Iris pigment epithelial cell (primary cell): ENCODE data around the gene AHDC1.
"Not testable (repeated sequence)": the region's sequence is repeated elsewhere in the genome, so short reads cannot be mapped to it uniquely, and the experiment has no call there.

ENCODE experiments used
- DNase-seq: peaks from one replicate; pipeline ENCODE4 v3.0.0-alpha.2; 2011; ENCODE audit warnings: low read depth

The AHDC1 gene

DNA sequence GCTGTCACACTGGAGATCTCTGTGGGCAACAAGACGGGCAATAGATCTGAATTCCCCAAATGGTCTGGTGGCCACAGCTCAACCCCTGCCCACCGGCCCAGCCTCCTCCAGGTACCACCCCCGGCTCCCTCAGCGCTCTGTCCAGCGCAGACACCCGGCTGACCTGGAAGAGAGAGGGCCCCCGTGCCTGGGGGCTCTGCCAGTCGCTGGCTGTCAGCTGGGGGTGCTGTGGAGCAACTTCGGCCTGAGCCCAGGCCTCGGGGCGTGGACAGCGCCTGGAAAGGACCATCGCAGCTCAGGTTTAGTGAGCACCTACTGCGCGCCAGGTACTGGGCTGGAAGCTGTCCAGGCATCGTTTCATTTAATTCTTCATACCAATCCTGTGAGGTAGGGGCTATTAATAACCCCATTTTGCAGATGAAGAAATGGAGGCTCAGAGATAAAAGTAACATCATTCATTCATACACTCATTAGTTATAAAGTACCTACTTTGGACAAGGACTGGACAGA lies 51.0 kb downstream of the AHDC1 start:
- DNase-seq: no peak

DNA sequence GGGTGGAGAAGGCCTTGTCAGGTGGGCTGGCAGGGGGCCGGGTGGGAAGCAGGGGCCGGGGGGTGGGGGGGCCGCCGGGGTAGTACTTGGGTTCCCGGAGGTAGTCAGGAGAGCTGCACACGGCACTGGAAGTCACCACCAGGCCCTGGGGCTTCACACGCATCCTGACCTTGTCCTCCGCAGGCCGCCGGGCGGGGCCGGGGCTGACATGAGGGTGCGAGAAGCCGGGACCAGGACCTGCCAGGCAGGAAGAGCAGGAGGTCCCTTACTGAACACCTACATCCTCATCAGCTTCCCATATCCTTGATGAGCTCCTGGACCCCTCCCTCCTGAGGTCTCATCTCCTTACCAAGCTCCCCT lies 52.0 kb downstream of the AHDC1 start:
- DNase-seq: no peak

DNA sequence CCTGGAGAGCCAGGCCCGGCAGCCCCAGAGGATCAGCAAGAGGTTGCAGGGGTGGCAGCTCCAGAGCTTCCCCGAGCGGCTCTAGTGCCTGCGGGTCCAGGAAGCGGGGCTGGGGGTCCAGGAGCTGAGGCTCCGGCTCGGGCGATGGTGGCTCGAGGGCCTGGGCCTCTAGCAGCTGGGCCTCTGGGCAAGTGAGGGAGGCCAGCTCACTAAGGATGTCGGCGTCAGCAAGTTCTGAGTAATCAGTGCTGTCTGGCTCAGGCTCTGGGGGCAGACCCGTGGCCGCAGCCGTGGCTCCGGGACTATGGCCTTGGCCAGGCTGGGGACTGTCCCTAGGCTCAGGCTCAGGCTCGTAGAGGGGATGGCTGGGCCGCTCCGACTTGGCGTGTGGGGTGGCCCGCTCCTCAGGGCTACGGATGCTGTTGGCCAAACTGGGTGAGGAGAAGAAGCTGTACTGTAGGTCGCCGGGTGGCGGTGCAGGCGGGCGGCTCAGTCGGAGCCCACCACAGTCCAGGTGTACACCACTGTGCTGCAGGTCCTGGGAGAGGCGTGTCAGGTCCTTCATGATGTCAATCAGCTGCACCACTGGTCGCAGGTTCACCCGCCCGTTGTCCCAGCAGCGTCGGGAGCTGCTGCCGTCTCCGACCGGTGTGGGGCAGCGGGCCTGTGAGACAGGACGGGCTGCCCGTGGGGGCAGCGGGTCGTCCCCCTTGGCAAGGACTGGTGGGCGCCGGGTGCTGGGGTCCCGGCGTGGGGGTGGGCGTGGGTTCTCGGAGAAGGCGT lies 52.6 kb downstream of the AHDC1 start:
- no peak for DNase-seq

DNA sequence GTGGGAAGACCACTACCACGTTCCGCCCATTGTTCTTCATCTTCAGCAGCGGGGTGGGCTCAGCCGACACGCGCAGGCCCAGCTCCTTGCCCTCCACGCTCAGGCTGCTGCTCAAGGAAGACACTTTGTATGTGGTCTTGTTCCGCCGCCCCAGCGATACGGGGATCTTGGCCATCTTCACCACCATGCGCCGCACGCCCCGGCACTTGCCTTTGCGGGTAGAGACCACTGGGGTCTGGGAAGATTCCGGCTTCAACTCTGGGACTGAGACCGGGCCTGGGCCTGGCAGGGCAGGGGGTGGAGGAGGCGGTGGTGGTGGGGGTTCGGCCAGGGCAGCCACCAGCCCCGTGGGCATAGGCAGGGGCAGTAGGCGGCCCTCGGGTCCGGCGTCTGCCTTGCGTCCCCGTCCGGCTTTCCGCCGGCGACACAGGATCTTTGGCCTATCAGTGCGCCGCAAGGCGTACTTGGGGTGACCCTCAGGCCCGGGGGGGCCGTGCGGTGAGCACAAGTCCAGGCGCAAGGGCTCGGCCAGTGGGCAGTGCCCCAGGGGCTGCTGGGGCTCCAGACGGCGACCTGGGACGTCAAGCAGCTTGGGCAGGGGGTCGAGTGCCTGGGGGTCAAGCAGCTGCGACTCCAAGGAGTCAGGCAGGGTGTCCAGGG lies 53.3 kb downstream of the AHDC1 start:
- no peak for DNase-seq

DNA sequence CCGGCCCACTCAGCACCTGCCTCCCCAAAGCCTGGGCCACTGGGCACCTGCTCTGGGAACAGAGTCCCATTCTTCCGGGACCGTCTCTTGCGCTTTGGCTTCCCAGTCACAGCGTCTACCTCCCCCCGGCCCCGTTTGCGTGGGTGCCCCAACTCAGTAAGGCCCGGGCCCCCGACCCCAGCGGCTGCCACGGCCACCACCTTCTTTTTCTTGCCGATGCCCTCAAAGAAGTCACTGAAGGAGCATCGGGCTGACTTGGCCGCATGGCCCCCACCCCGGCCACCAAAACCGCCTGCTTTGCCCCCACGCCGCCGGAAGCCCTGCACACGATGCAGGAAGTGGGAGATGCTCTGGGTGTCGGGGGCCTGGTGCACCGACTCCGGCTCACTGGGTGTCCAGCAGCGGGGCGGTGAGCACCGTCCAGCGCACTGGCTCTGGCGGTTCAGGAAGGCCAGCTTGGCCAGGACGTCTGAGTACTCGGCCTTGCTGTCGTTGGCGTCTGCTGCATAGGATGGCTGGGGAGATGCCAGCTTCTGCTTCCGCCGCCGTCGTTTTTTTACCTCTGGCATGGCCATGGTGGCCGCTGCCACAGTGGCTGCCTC lies 54.0 kb downstream of the AHDC1 start:
- no peak for DNase-seq

DNA sequence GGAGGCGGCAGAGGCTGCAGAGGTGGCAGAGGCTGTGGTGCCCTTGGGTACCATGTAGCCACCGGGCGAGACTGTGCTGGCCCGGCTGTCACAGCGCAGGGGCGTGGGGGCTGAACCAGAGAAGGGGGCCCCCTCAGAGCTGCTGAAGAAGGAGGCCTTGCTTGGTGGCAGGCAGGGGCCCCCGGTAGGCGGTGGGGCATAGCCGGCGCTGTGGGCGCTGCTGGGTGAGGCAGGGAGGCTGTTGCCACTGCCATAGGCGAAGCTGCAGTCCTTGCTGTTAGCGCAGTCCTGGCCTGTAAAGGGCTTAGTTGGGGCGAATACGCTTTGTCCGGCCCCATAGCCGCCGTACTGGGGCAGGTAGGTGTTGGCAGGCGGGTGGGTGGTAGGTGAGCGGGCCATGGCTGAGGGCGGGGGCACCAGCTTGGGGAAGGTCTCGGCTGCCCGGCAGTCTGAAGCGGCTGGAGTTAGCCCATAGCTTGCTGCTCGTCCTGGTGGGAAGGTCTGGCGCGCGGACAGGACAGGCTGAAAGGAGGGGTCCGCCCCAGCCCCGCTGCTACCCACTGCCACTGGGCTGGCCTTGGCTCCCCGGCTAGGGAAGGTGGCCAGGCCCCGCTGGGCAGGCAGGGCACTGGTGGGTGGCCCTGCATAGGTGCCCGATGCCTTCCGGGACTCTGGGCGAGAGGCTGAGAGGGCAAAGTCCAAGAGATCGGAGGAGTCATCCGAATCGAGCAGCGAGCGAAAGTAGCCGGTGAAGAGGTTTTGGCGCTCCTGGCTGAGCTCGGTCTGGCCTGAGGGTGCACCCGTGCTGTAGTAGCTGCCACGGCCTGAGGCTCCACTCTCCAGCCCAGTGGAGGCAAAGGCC lies 54.9 kb downstream of the AHDC1 start:
- no peak for DNase-seq

DNA sequence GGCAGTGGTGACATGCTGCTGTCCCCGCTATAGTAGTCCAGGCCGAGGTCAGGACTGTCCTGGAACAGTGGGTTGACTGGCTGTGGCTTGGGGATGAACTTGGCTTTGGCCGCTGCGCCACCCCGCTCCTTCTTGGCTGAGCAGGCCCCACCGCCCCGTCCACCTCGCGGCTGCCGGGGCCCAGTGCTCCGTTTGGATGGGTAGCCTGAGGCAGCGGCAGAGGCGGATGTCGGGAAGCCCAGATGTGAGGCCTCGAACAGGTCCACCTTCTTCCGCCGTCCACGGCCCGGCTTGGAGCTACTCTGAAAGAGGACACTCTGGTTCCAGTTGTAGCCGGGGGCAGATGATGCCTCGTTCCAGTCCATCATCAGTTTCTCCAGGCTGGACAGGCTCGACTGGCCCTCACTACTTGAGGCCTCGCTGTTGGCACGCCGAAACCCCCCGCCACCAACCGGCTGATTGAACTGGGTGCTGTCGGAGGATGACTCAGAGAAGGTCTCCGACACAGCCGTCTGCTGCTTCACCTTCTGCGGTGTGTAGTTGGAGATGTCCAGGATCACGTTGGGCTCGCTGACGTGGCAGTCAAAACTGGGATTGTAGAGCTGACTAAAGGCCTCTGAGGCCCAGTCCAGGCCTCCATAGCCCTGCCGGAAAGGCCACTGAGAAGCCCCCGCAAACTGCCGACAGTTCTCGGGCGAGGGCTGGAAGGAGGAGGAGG lies 55.6 kb downstream of the AHDC1 start:
- DNase-seq: no peak

DNA sequence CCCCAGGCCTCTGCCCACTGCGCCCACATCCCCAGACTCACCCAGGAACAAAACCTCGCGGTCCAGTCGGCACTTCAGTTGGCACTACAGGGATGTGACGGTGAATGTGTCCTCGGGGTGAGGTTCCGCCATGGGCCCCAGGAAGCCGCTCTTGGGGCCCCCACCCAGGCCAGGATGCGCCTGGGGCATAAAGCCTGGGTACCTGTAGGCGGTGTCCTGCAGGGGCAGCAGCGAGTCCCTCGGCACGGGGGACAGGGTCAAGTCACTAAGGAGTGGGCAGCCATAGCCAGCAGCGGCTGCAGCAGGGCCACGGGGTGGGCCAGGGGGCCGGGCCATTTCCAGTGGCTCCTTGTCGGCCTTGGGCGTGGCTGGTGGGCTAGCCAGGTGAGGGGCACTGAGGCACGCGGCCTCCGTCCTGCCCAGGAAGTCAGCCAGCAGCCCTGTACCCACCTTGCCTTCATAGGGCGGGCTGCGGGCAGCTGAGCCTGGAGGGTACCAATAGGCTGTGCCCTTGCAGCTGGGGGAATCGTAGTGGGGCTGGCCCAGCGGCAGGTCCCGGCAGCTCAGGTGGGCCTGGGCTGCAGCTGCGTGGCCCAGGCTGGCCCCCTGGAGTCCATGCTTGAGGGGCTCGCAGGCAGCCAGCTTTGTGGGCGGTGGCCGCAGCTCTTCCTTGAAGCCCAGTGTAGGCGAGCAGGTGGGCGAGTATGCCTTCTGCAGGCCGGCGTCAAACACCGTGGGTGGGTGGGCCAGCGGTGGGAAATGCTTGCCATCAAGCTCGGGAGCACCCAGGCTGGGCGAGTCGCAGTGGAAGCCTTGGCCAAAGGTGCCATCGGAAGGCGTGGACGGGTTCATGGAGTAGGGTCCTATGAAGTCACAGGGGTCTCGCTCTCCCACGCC lies 56.5 kb downstream of the AHDC1 start:
- DNase-seq: no peak

DNA sequence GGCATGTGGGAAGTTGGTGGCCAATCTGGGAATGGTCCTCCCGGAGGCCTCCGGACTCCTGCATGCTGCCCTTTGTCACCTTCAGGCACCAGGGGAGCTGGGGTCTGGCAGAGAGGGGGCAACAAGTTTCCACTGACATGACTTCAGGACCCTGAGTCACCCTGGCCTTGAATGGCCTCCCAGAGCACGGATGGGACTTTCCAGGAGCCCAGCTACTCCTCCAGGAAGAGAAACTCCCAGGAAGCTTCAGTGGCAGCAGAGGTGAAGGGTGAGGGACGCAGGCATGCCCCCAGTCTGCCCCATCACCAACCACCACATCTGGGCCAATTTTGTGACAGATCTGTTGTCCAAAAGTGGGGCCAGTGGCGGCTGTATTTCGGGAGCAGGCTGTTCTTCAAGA lies 58.1 kb downstream of the AHDC1 start:
- no peak for DNase-seq

DNA sequence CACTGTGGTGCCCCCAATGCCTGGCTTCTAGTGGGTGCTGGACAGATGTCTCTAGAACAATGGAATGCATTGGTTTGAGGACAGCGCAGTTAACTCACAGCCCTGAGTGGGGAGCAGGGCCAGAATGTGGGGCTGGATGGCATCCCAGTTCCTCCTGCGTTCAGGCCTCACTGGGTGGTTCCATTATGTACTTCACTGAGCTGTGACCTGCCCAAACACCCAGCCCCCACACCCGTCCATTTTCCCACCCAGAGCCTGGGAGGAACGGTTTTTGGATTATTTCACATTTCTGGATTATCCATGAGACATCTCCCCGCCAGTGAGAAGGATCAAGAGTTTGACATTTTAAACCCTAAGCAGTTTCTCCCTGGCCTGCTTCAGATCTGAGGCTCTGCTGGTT lies 58.7 kb downstream of the AHDC1 start:
- DNase-seq: no peak

DNA sequence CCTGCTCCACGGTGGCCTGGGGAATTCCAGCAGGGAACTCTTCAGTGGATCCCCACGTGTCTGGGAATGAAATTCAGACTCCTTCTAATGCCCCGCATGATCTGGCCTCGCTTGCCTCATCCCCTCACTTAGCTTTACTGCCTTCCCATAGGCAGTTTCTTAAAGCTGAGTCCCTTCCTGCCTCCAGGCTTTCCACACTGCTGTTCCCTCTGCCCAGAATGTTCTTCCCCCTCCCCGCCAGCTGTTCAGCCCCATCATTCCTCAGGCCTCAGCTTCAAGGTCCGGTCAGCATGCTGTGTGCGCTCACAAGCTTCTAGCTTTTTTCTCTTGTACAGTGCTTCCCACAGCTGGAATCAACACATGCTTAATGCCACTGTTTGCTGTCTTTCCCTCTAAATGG lies 59.1 kb downstream of the AHDC1 start:
- DNase-seq: no peak

DNA sequence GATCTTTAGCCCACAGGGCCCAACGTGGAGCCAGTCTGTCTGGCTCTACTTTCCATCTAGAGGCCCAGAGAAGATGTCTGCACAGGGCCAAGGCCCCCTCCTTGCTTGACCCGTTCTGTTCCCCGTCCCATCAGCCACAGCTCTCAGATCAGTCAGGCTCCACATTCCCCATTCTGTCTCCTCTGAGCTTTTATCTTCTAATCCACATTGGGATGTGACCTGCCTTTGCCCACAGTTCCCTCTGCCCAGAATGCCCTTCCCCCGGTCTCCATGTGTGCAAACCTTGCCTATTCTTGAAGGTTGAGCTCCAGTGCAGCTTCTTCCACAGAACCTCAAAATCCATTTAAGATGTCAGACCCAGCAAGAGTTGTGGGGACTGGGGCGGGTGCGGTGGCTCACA lies 60.7 kb downstream of the AHDC1 start:
- DNase-seq: no peak

DNA sequence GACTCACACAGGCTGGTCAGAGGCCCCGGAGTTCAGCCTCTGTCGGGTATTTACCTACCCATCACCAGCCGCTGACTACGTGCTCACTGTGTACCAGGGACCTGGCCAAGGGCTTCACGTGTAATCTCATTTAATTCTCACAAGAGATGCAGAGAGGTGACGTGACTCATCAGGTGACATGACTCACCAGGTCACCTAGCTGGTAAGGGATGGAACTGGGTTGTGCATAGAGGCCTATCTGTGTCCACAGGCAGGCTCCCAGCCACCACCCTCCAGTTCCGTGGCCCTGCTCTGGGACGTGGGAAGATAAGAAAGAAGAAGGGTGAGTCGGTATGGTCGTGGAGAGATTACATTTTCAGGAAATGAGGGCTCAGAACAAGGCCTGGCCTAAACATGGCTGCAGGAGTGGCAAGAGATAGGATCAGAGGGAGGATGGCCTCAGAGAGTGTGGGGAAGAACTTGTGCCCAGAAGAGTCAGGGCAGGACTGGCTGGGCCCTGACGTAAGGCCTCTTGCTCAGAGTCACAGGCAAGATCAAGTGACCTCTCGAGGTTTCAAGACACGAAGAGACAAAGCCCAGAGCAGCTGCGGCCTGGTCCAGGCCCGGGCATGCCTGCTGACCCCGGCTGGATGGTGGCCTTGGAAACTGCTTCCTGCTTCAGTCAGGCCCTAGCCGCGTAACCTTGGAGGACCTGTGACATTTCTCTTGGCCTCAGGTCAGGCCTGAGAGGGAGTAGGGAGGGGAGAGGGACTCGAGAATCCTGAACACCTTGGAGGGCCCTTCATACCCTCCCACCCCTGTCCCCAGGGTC lies 61.3 kb downstream of the AHDC1 start:
- peak; percentile 74 for DNase-seq

DNA sequence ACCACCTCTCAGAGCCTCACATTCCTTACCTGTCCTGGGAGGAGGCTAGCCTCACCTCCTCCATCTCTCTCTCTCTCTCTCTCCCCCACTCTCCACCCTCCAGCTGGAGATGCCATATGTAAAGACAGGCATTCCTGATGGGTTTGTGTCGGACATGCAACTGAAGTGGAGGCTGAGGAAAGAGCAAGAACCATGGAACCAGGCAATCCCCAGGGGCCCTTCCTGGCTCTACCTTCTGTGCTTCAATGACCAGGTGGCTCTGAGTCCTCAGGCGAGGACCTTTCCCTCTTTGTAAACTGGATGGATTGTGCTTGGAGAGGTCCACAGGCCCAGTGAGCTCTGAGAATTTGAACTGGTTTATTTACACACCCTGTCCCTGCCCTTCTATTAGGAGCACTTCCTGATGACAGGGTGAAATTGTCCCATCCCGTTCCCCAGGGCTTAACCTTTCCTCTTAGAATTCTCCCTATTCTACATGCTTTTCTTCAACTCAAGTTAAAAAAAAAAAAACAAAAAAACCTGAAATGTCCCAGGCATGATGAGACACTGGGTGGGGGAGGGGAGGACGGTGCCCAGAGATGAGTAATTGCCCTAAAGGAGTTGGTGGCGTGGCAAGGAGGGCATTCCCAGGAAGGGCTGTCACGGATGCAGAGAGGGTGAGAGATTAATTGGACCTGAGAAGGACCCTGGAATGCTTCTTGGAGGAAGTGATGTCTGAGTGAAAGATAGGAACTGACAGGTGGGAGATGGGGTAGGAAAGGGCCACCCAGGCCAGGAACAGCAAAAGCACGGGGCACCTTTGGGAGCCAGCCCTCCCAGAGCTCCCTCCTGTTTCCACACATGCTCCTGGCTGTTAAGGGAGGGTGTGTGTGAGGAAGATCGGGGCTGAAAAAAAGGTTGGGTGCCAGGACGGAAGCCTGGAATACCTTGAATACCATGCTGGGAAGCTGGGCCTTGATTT lies 63.8 kb downstream of the AHDC1 start:
- no peak for DNase-seq

DNA sequence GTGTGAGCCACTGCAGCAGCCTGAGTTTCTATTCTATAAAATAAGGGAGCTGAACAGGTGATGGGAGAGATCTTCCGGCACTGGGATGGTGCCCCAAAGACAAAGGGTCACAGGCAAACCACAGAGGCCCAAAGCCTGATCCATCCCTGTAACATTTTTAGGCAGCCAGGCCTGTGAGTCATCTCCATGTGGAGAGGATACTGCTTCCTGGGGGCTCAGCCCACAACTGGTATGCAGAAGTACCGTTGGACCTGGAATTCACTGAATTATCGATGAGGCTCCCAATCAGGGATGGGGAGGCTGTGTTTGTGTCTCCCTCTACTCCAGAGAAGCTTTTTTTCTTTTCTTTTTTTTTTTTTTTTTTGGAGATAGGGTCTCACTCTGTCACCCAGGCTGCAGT lies 65.2 kb downstream of the AHDC1 start:
- peak; percentile 73 for DNase-seq

DNA sequence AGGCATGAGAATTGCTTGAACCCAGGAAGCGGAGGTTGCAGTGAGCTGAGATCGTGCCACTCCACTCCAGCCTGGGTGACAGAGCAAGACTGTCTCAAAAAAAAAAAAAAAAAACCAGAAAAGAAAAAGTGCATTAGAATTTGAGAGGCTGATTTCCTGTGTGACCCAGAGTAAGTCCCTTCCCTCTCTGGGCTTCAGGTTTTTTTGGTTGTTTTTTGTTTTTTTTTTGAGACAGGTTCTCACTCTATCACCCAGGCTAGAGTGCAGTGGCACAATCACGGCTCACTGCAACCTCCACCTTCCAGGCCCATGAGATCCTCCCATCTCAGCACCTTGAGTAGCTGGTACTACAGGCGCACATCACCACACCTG lies 65.7 kb downstream of the AHDC1 start:
- DNase-seq: not testable (repeated sequence)

DNA sequence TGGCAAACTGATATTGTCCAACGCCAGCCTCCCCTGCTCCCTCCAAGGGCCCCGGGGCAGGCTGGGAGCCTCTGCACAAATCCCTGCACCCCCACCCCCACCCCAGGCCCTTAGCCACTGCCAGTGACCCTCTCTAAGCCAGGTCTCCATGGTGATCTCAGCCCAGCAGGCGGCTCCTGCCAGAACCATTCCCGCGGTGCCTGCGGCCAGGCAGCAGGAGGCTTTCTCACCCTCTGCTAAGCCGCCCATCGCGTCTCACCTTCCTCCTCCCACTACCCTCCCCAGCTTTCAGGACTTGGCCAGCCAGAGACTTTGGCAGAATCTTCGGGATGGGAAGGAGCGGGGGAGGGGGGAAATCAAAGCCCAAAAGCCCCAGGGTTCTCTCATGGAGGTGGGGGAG lies 67.2 kb downstream of the AHDC1 start:
- peak; percentile 84 for DNase-seq

DNA sequence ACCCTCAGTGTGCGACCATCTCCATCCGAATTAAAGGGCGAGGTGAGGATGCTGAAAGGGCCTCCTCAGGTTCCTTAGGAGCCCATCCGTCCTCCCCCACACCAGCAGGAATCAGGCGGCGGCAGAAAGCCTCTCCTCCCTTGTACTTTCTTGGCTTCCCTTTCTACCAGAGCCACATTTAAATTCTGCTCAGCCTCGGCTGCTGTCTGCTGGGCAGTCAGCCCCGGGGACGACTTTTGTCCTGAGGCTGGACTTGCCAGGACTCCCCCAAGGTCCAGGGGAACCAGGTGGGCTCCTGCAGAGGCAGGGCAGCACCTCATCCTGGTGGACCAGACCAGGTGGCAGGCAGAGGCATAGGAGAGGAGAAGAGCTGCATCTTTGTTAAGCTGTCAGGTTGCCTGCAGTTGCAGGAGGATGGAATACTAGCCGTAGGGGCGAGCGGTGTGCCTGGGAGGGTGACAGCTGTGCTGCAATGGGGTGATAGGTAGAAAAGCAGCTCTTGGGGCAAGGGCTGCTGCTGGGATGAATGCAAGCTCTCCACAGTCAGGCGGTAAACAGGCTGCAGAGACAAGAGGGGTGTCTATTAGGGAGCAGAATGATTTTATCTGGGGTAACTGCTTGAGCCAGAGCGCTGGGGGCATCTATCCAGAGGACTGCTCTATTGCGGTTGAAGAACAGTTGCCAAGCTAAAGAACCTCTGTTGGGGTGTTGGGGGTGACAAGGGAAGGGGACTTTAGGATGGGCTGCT lies 67.8 kb downstream of the AHDC1 start:
- no peak for DNase-seq
